Endothelial cell (in vitro differentiated cells): ENCODE data around the gene PLEKHA7. TPM values are rescaled to one million over a fixed set of nuclear protein-coding genes. Genes with fewer than 3 reads are reported as not detected.

ENCODE experiments used
- DNase-seq: peaks from one replicate; pipeline ENCODE4 v3.0.0; 2021; ENCODE audit warnings: low spot score
- H3K27ac Mint-ChIP-seq: one replicate; pipeline ENCODE4 v1.8.0; 2021; ENCODE audit warnings: mixed read lengths, inconsistent platforms; ENCODE audit not compliant: unreplicated experiment
- H3K27me3 Mint-ChIP-seq: one replicate; pipeline ENCODE4 v1.8.0; 2021; ENCODE audit warnings: mild to moderate bottlenecking, moderate library complexity, mixed read lengths, inconsistent platforms; ENCODE audit not compliant: unreplicated experiment
- H3K36me3 Mint-ChIP-seq: one replicate; pipeline ENCODE4 v1.8.0; 2021; ENCODE audit warnings: mild to moderate bottlenecking, low read depth, mixed read lengths, inconsistent platforms; ENCODE audit not compliant: unreplicated experiment
- H3K4me1 Mint-ChIP-seq: one replicate; pipeline ENCODE4 v1.8.0; 2021; ENCODE audit warnings: mild to moderate bottlenecking, mixed read lengths, inconsistent platforms; ENCODE audit not compliant: unreplicated experiment
- H3K4me3 Mint-ChIP-seq: one replicate; pipeline ENCODE4 v1.8.0; 2021; ENCODE audit warnings: mild to moderate bottlenecking, mixed read lengths, inconsistent platforms; ENCODE audit not compliant: unreplicated experiment
- H3K9me3 Mint-ChIP-seq: one replicate; pipeline ENCODE4 v1.8.0; 2021; ENCODE audit warnings: mixed read lengths, inconsistent platforms; ENCODE audit not compliant: unreplicated experiment
- total RNA-seq: library from RNA; stranded (reverse); fragmentation: NEBNext Ultra II Directional; extraction: Animal tissue kit (Norgen Biotek cat#: 25700); gene quantifications from one replicate; pipeline ENCODE4 v1.2.1, GENCODE V29; 2021; ENCODE audit not compliant: unreplicated experiment
- TF ChIP-seq, protein P1 (sequence below): fragments of 200-600 bp; sonication (generic); IDR thresholded peaks from one replicate; pipeline ENCODE4 v1.5.0; 2021; ENCODE audit warnings: antibody characterized with exemption; ENCODE audit not compliant: unreplicated experiment

The PLEKHA7 gene
- total RNA-seq, 1 donor from 2014 or later = 8.2 TPM

DNA sequence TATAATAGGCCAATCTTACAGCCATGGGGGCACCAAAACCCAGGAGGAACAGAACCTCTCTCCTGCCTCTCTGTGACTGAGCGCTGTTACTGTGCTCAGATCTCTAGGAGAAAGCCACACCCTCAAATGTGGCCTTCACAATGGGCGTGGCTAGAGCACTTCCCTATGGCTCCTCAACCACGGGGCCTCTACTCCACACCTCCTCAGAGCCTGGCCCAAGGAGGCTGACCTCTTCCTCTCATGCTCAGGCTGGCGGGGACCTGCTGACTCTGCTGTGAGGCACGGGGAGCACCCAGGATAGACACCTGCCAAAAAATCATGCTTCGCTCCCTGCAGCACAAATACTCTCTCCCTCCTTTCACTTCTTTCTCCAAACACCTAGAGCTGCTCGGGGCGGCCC, 234.8 kb downstream of the PLEKHA7 start:
- TF ChIP-seq, protein P1, sequence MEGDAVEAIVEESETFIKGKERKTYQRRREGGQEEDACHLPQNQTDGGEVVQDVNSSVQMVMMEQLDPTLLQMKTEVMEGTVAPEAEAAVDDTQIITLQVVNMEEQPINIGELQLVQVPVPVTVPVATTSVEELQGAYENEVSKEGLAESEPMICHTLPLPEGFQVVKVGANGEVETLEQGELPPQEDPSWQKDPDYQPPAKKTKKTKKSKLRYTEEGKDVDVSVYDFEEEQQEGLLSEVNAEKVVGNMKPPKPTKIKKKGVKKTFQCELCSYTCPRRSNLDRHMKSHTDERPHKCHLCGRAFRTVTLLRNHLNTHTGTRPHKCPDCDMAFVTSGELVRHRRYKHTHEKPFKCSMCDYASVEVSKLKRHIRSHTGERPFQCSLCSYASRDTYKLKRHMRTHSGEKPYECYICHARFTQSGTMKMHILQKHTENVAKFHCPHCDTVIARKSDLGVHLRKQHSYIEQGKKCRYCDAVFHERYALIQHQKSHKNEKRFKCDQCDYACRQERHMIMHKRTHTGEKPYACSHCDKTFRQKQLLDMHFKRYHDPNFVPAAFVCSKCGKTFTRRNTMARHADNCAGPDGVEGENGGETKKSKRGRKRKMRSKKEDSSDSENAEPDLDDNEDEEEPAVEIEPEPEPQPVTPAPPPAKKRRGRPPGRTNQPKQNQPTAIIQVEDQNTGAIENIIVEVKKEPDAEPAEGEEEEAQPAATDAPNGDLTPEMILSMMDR = no peak
- DNase-seq = no peak
- Mint-ChIP-seq H3K36me3 (peaks cover 4% of the 10 kb centered on the region), H3K9me3 (no peaks in the 10 kb centered on the region), H3K27me3 (peaks cover 18% of the 10 kb centered on the region), H3K27ac (peak overlapping the region; percentile 36), H3K4me3 (no peak overlapping the region), H3K4me1 (peaks cover 9% of the 10 kb centered on the region)

DNA sequence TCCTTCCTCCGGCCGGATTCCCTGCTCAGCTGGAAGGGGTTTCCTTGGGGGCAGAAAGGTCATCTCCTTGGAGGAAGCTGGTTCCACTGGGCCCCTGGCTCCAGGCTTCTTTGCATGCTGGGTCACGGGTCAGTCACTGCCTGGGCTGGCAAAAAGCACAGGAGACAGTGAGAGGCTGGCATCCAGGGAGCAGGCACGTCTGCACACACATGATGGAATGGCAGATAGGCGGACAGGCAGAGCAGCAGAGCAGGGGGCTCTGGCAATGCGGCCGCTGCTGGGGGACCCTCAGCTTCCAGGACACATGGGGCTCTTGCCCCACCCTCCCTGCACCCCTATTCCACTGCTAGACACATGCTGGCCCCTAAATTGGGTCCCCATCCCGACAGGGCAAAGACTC, 235.3 kb downstream of the PLEKHA7 start:
- Mint-ChIP-seq H3K36me3 (peaks cover 4% of the 10 kb centered on the region), H3K9me3 (no peaks in the 10 kb centered on the region), H3K4me3 (no peak overlapping the region), H3K27ac (no peak overlapping the region), H3K27me3 (peaks cover 13% of the 10 kb centered on the region), H3K4me1 (peaks cover 4% of the 10 kb centered on the region)
- TF ChIP-seq, protein P1 = no peak
- no peak for DNase-seq

DNA sequence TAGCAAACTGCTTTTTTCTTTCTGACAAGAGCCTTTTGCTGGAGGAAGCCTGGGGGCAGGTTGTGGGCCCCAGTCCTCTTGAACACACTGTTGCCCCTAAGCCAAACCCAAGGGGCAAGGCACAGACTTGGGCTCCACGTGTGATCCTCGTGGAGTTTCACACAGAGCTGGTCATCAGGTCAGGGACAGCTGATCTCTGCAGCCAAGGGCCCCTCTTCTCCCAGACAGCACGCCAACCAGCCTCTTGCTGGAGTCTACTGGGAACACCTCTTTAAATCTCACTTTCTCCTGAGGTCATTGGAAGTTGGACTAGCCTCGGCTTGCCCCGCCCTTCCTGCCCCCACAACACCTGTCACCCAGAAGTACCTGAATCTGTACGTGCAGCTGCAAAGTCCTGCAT, 235.9 kb downstream of the PLEKHA7 start:
- H3K27me3 Mint-ChIP-seq = peaks cover 11% of the 10 kb centered on the region
- TF ChIP-seq, protein P1 = no peak
- H3K36me3 Mint-ChIP-seq = peaks cover 4% of the 10 kb centered on the region
- no peak overlapping the region for H3K4me3 Mint-ChIP-seq
- no peaks in the 10 kb centered on the region for H3K9me3 Mint-ChIP-seq
- H3K4me1 Mint-ChIP-seq = peaks cover 3% of the 10 kb centered on the region
- H3K27ac Mint-ChIP-seq = no peak overlapping the region
- no peak for DNase-seq

DNA sequence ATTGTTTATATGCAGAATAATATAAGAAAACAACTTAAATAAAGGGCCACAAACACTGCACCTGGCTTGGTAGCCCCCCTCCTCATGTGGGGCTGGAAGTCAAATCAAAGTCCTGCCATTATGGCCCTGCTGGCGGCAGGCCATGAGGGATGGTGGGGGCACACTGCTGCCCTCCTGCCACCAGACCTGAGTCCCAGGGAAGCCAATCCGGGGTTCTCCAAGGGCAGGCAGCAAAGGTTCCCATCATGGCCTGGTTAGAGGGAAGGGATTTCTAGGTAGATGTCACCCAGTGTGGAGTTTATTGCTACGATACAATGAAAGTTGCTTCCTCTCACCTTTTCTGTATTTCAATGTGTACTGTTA, 236.6 kb downstream of the PLEKHA7 start:
- Mint-ChIP-seq H3K27ac (no peak overlapping the region), H3K36me3 (peaks cover 4% of the 10 kb centered on the region), H3K27me3 (peaks cover 11% of the 10 kb centered on the region), H3K4me1 (peaks cover 3% of the 10 kb centered on the region), H3K9me3 (no peaks in the 10 kb centered on the region), H3K4me3 (no peak overlapping the region)
- TF ChIP-seq, protein P1 = no peak
- no peak for DNase-seq

DNA sequence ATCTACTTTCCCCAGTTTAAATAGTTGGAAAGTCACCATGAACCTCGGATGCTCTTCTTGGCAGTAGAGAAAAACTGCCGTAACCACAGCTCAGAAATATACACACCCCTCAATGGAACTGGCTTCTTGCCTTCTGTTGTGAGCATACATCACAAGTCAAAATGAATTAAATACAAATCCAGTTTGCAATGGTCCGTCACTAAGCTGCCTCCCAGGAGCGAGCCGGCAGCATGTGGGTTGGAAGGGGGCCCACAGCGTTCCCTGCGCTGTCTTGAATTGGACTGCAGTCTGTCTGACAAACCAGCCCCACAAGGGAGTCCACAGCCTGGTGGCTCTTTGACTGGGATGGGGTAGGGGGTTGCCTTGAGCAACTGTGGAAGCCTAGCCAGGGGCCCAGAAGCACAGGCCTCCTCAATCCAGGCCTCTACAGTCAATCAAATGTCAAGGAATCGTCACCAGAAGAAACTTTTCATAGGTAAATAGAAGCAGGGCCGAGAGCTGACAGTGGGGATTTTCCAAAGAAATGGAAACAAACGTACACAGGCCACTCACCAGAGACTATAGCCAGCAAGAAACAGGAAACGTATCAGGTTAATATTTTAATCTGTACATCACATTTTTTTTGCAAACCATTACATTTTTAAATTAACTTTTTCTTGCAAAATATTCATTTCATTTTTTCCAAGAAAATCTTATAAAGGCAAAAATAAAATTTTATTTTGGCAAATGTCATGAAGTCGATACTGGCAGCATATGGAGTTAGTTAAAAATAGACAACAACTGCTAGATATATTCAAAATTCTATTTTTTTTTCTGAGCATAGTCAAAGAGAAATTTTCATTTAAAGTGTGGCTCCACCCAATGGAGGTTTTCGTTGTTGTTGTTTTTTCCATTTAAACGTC, 237.3 kb downstream of the PLEKHA7 start:
- no peak overlapping the region for H3K27ac Mint-ChIP-seq
- DNase-seq = no peak
- peaks cover 11% of the 10 kb centered on the region for H3K27me3 Mint-ChIP-seq
- no peak overlapping the region for H3K4me3 Mint-ChIP-seq
- TF ChIP-seq, protein P1 = no peak
- H3K9me3 Mint-ChIP-seq = no peaks in the 10 kb centered on the region
- H3K4me1 Mint-ChIP-seq = peaks cover 3% of the 10 kb centered on the region
- peaks cover 4% of the 10 kb centered on the region for H3K36me3 Mint-ChIP-seq
